ENCODE results near the gene FKRP. TPM values are rescaled to one million over a fixed set of nuclear protein-coding genes. Genes with fewer than 3 reads are reported as not detected.
"Not testable (repeated sequence)": the region's sequence is repeated elsewhere in the genome, so short reads cannot be mapped to it uniquely, and the experiment has no call there.

Gene FKRP
- total RNA-seq, 2 experiments from 2014 or later = 15.5 to 18.9 TPM

DNA sequence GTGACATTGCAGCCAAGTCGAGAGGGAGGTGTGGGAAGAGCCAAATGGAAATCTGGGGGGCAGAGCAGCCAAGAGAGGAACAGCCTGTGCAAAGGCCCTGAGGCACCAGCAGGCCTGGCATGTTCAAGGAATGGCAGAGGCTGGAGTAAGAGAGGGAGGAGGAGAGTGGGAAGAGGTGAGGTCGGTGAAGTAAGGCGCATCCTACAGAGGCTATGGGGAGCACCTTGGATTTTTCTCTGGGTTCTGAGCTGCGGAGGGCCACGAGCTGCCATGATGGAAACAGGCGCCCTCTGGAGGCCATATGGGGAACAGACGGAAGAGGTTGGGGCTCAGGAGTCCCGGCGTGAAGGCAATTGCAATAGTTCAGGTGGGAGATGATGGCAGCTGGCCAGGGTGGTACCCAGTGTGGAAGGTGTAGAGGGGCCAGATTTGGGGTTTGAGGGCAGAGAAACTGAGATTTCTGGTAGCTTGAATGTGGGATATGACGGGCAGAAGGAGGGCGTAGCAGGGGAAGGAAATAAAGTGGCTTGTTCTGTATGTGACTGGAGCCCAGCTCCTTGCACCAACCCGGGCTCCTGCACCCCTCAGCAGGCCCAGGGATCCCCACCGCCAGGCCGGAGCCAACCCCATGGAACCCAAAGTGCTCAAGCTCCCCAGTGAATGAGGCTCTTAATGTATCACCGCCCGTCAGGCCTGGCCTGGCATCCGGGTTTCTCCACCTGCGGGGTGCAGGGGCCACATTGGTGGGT lies 20.9 kb downstream of the FKRP start:
- H4K20me1 ChIP-seq (ENCODE audit: insufficient read depth, low read length) = no peaks in the 10 kb centered on the region
- H3K4me3 ChIP-seq (ENCODE audit: low read depth, low read length, poor library complexity, severe bottlenecking) = no peak overlapping the region
- H3K36me3 ChIP-seq (ENCODE audit: insufficient read depth, low read length) = no peaks in the 10 kb centered on the region
- intact Hi-C loops (cut with micrococcal nuclease; ENCODE audit: unreplicated experiment) = no loop called here
- POLR2A ChIA-PET = no interaction called here
- CTCF ChIA-PET (ENCODE audit: unreplicated experiment) = no interaction called here
- no peak for TF ChIP-seq EZH2phosphoT487 (IDR thresholded peaks at IDR 0.05; ENCODE audit: borderline replicate concordance, low read depth, low read length)
- TF ChIP-seq, protein P1, sequence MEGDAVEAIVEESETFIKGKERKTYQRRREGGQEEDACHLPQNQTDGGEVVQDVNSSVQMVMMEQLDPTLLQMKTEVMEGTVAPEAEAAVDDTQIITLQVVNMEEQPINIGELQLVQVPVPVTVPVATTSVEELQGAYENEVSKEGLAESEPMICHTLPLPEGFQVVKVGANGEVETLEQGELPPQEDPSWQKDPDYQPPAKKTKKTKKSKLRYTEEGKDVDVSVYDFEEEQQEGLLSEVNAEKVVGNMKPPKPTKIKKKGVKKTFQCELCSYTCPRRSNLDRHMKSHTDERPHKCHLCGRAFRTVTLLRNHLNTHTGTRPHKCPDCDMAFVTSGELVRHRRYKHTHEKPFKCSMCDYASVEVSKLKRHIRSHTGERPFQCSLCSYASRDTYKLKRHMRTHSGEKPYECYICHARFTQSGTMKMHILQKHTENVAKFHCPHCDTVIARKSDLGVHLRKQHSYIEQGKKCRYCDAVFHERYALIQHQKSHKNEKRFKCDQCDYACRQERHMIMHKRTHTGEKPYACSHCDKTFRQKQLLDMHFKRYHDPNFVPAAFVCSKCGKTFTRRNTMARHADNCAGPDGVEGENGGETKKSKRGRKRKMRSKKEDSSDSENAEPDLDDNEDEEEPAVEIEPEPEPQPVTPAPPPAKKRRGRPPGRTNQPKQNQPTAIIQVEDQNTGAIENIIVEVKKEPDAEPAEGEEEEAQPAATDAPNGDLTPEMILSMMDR (conservative IDR thresholded peaks at IDR 0.05; ENCODE audit: low read length) = peak; percentile 93
- no peaks in the 10 kb centered on the region for H3K9me2 ChIP-seq (ENCODE audit: insufficient read depth, low read length)
- peak; percentile 73 for DNase-seq (ENCODE audit: low spot score)
- H3K9me3 ChIP-seq (ENCODE audit: low read length) = no peaks in the 10 kb centered on the region
- no peaks in the 10 kb centered on the region for H3K4me1 ChIP-seq (ENCODE audit: insufficient read depth, low read length, poor library complexity, severe bottlenecking)
- H2AFZ ChIP-seq (ENCODE audit: low read length) = no peak overlapping the region
- no peaks in the 10 kb centered on the region for H3K79me2 ChIP-seq (ENCODE audit: insufficient read depth, low read depth, low read length)
- no peak overlapping the region for H3K4me2 ChIP-seq (ENCODE audit: low read length)
- H3K27ac ChIP-seq (ENCODE audit: low read depth, low read length, poor library complexity, severe bottlenecking) = no peak overlapping the region
- BruUV-seq (replicated peaks) = no TSS peak

DNA sequence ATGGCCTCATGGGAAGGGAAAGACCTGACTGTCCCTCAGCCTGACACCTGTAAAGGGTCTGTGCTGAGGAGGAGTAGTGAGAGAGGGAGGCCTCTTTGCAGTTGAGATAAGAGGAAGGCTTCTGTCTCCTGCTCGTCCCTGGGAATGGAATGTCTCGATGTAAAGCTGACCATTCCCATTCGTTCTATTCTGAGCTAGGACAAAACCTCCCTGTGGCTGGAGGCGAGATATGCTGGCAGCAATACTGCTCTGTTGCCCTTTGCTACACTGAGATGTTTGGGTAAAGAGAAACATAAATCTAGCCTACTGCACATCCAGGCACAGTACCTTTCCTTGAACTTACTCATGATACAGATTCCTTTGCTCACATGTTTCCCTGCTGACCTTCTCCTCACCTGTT lies 22.9 kb downstream of the FKRP start:
- POLR2A ChIA-PET = interaction anchor here (0.6 kb wide), 1 partner anchor 207 kb away, joined by 3 read pairs; no protein-coding TSS in a partner anchor

DNA sequence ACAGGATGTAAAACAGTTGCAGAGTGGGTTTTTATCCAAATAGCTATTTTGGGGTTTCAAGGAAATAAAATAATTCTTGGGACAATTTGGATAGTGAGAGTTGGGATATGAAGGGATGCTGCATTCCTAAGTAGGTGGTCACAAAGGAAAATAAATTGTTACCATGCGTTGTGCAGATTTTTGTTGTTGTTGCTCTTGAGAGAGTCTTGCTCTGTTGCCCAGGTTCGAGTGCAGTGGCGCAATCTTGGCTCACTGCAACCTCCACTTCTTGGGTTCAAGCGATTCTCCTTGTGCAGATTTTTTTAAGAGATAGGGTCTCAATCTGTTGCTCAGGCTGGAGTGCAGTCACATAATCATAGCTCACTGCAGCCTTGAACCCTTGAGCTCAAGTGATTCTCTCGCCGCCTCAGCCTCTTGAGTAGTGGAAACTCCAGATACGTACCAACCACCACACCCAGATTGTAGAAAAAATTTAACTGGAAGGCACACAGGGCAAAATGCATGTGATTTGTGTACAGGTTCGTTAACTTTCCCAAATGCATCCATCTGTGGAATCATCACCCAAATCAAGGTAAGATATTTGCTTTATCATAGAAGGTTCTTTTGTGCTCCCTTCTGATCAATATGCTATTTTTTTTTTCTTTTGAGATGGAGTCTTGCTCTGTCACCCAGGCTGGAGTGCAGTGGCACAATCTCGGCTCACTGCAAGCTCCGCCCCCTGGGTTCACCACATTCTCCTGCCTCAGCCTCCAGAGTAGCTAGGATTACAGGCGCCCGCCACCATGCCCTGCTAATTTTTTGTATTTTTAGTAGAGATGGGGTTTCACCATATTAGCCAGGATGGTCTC lies 26.5 kb downstream of the FKRP start:
- no peaks in the 10 kb centered on the region for H3K4me1 ChIP-seq (ENCODE audit: insufficient read depth, low read length, poor library complexity, severe bottlenecking)
- H4K20me1 ChIP-seq (ENCODE audit: insufficient read depth, low read length) = no peaks in the 10 kb centered on the region
- H3K36me3 ChIP-seq (ENCODE audit: insufficient read depth, low read length) = peaks cover 39% of the 10 kb centered on the region
- TF ChIP-seq, protein P1 (conservative IDR thresholded peaks at IDR 0.05; ENCODE audit: low read length) = no peak
- TF ChIP-seq EZH2phosphoT487 (IDR thresholded peaks at IDR 0.05; ENCODE audit: borderline replicate concordance, low read depth, low read length) = no peak
- TSS peak; percentile 19 for BruUV-seq (replicated peaks)
- H3K79me2 ChIP-seq (ENCODE audit: insufficient read depth, low read depth, low read length) = no peaks in the 10 kb centered on the region
- H3K9me3 ChIP-seq (ENCODE audit: low read length) = no peaks in the 10 kb centered on the region
- no peak overlapping the region for H3K4me3 ChIP-seq (ENCODE audit: low read depth, low read length, poor library complexity, severe bottlenecking)
- H3K27ac ChIP-seq (ENCODE audit: low read depth, low read length, poor library complexity, severe bottlenecking) = no peak overlapping the region
- no peak overlapping the region for H2AFZ ChIP-seq (ENCODE audit: low read length)
- DNase-seq (ENCODE audit: low spot score) = no peak
- CTCF ChIA-PET (ENCODE audit: unreplicated experiment) = no interaction called here
- no peak overlapping the region for H3K4me2 ChIP-seq (ENCODE audit: low read length)
- intact Hi-C loops (cut with micrococcal nuclease; ENCODE audit: unreplicated experiment) = no loop called here
- no peaks in the 10 kb centered on the region for H3K9me2 ChIP-seq (ENCODE audit: insufficient read depth, low read length)
- POLR2A ChIA-PET = no interaction called here

More for the DNA sequence above, 22.9 kb downstream of the FKRP start:
- H3K4me1 ChIP-seq (ENCODE audit: insufficient read depth, low read length, poor library complexity, severe bottlenecking); intact Hi-C loops (cut with micrococcal nuclease; ENCODE audit: unreplicated experiment); CTCF ChIA-PET (ENCODE audit: unreplicated experiment); DNase-seq (ENCODE audit: low spot score); H3K4me3 ChIP-seq (ENCODE audit: low read depth, low read length, poor library complexity, severe bottlenecking); H3K27ac ChIP-seq (ENCODE audit: low read depth, low read length, poor library complexity, severe bottlenecking); H2AFZ ChIP-seq (ENCODE audit: low read length); H3K79me2 ChIP-seq (ENCODE audit: insufficient read depth, low read depth, low read length); H3K9me2 ChIP-seq (ENCODE audit: insufficient read depth, low read length); BruUV-seq (replicated peaks); H3K36me3 ChIP-seq (ENCODE audit: insufficient read depth, low read length); H3K4me2 ChIP-seq (ENCODE audit: low read length); H3K9me3 ChIP-seq (ENCODE audit: low read length); H4K20me1 ChIP-seq (ENCODE audit: insufficient read depth, low read length): not testable (repeated sequence)
